Glutamatergic neuron (in vitro differentiated cells): ENCODE measurements around the gene GPR152. TPM values are rescaled to one million over a fixed set of nuclear protein-coding genes. Genes with fewer than 3 reads are reported as not detected.
"Not testable (repeated sequence)": the region's sequence is repeated elsewhere in the genome, so short reads cannot be mapped to it uniquely, and the experiment has no call there.

Experiments
- DNase-seq: peaks from one replicate; pipeline ENCODE4 v3.0.0; 2022
- H3K27ac Mint-ChIP-seq: one replicate; pipeline ENCODE4 v1.8.0; 2020; ENCODE audit warnings: mild to moderate bottlenecking, mixed read lengths, inconsistent platforms; ENCODE audit not compliant: unreplicated experiment
- H3K27me3 Mint-ChIP-seq: one replicate; pipeline ENCODE4 v1.8.0; 2020; ENCODE audit warnings: mild to moderate bottlenecking, moderate library complexity, mixed read lengths, inconsistent platforms; ENCODE audit not compliant: unreplicated experiment
- H3K36me3 Mint-ChIP-seq: one replicate; pipeline ENCODE4 v1.8.0; 2020; ENCODE audit warnings: mild to moderate bottlenecking, mixed read lengths, inconsistent platforms; ENCODE audit not compliant: unreplicated experiment
- H3K4me1 Mint-ChIP-seq: one replicate; pipeline ENCODE4 v1.8.0; 2020; ENCODE audit warnings: mild to moderate bottlenecking, low read depth, mixed read lengths, inconsistent platforms; ENCODE audit not compliant: unreplicated experiment
- H3K4me3 Mint-ChIP-seq: one replicate; pipeline ENCODE4 v1.8.0; 2020; ENCODE audit warnings: mild to moderate bottlenecking, mixed read lengths, inconsistent platforms; ENCODE audit not compliant: unreplicated experiment
- H3K9me3 Mint-ChIP-seq: one replicate; pipeline ENCODE4 v1.8.0; 2020; ENCODE audit warnings: mild to moderate bottlenecking, moderate library complexity, mixed read lengths, inconsistent platforms; ENCODE audit not compliant: unreplicated experiment
- total RNA-seq: library from RNA; stranded (reverse); fragmentation: NEBNext Ultra II Directional; extraction: Animal tissue kit (Norgen Biotek cat#: 25700); gene quantifications from one replicate; pipeline ENCODE4 v1.2.1, GENCODE V29; 2021; ENCODE audit not compliant: unreplicated experiment
- TF ChIP-seq, protein P1 (sequence below): fragments of 200-600 bp; sonication (generic); IDR thresholded peaks from one replicate; pipeline ENCODE4 v1.5.0; 2021; ENCODE audit not compliant: partially characterized antibody, unreplicated experiment

Gene GPR152
- total RNA-seq, 1 donor from 2014 or later: not detected

DNA sequence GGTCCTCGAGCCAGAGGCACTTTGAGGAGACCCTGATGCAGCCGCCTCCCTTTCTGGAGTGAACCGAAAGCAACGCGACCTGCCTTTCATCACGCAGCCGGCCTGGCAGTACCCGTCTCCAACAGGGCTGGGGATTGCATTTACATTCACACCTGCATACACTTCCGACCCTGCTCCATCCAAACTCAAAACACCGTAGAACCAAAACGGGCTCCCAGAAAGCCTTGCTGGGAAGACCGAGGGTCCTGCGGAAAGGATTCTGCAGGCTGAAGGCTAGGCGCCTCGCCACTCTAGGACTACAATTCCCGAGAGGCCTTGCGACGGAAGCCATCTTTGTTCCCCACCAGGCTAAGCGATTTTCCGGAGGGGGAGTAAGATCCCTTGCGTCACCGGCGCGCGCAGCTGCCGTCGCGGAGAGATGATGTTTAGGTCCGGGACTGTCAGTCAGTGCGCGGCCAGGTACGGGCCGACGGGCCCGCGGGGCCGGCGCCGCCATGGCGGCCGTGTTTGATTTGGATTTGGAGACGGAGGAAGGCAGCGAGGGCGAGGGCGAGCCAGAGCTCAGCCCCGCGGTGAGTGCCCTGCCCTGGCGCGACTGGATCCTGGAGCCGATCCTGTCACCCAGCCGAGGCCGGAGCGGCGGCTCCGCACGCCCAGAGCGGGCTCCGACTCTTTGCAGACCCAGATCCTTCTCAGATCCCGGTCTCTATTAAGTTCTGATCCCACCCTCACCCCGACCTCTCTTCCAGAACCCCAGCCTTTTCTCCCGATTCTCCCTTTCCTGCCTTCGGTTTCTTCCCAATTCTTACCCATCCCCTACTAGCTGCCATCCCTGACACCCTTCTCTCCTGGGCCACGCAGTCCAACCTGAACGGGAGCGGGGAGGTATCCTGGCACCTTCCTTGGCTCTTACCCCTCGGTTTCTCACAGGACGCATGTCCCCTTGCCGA lies 24.2 kb downstream of the GPR152 start, which contains the start of gene RPS6KB2:
Gene RPS6KB2, plus strand, starts transcription at position 443 of the 950 bp plus-strand sequence. Its CDS starts 52 bp downstream, at position 495.
- peaks cover 6% of the 10 kb centered on the region for H3K9me3 Mint-ChIP-seq
- no peaks in the 10 kb centered on the region for H3K36me3 Mint-ChIP-seq
- H3K4me1 Mint-ChIP-seq: no peaks in the 10 kb centered on the region
- H3K27ac Mint-ChIP-seq: peak within 1 kb of the TSS; percentile 94
- DNase-seq: peak; percentile 99
- H3K4me3 Mint-ChIP-seq: peak within 1 kb of the TSS; percentile 99
- TF ChIP-seq, protein P1, sequence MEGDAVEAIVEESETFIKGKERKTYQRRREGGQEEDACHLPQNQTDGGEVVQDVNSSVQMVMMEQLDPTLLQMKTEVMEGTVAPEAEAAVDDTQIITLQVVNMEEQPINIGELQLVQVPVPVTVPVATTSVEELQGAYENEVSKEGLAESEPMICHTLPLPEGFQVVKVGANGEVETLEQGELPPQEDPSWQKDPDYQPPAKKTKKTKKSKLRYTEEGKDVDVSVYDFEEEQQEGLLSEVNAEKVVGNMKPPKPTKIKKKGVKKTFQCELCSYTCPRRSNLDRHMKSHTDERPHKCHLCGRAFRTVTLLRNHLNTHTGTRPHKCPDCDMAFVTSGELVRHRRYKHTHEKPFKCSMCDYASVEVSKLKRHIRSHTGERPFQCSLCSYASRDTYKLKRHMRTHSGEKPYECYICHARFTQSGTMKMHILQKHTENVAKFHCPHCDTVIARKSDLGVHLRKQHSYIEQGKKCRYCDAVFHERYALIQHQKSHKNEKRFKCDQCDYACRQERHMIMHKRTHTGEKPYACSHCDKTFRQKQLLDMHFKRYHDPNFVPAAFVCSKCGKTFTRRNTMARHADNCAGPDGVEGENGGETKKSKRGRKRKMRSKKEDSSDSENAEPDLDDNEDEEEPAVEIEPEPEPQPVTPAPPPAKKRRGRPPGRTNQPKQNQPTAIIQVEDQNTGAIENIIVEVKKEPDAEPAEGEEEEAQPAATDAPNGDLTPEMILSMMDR: no peak
- peaks cover 2% of the 10 kb centered on the region for H3K27me3 Mint-ChIP-seq

DNA sequence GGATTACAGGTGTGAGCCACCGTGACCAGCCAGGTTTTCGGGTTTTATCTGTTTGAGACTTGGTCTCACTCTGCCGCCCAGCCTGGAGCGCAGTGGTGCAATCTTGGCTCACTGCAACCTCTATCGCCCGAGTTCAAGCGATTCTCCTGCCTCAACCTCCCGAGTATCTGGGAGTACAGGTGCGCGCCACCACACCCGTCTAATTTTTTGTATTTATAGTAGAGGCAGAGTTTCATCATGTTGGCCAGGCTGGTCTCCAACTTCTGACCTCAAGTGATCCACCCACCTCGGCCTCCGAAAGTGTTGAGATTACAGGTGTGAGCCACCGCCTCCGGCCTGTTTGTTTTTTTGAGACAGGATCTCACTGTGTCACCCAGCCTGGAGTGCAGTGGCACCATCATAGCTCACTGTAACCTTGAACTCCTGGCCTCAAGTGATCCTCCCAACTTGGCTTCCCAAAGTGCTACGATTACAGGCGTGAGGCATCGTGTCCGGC lies 25.1 kb downstream of the GPR152 start:
- not testable (repeated sequence) for H3K27me3 Mint-ChIP-seq, H3K9me3 Mint-ChIP-seq, H3K4me1 Mint-ChIP-seq, H3K36me3 Mint-ChIP-seq, DNase-seq
- H3K4me3 Mint-ChIP-seq: peak overlapping the region; percentile 99
- peak overlapping the region; percentile 92 for H3K27ac Mint-ChIP-seq

DNA sequence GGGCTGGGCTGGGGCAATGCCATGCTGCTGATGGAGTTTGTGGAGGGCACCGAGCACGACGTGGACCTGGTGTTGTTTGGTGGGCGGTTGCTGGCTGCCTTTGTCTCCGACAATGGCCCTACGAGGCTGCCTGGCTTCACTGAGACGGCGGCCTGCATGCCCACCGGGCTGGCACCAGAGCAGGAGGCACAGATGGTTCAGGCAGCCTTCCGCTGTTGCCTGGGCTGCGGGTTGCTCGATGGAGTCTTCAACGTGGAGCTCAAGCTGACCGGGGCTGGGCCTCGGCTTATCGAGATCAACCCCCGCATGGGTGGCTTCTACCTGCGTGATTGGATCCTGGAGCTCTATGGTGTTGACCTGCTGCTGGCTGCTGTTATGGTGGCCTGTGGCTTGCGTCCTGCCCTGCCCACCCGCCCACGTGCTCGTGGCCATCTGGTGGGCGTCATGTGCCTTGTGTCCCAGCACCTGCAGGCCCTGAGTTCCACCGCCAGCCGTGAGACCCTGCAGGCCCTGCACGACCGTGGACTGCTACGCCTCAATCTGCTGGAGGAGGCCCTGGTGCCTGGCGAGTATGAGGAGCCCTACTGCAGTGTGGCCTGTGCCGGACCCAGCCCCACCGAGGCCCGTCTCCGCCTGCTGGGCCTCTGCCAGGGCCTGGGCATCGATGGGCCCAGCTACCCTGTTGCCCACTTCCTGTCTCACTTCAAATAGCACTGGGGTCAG lies 28.5 kb downstream of the GPR152 start:
- Mint-ChIP-seq H3K9me3 (peaks cover 7% of the 10 kb centered on the region), H3K4me1 (no peaks in the 10 kb centered on the region), H3K36me3 (no peaks in the 10 kb centered on the region), H3K4me3 (no peak overlapping the region), H3K27ac (no peak overlapping the region), H3K27me3 (peaks cover 4% of the 10 kb centered on the region)
- peak; percentile 15 for DNase-seq
- TF ChIP-seq, protein P1: no peak

DNA sequence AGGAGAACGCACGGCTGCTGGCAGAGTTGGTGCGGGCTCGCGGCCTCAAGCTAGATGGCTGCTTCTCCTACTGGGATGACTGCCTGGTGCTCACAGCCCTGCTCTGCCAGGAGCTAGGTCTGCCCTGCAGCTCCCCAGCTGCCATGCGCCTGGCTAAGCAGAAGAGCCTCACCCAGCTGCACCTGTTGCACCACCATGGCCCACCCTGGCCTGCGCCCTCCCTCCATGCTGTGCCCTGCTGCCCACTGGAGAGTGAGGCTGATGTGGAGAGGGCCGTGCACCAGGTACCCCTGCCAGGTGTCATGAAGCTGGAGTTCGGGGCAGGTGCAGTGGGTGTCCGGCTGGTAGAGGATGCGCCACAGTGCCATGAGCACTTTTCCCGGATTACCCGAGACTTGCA lies 29.1 kb downstream of the GPR152 start:
- TF ChIP-seq, protein P1: no peak
- H3K27me3 Mint-ChIP-seq: peaks cover 1% of the 10 kb centered on the region
- peaks cover 5% of the 10 kb centered on the region for H3K9me3 Mint-ChIP-seq
- H3K4me3 Mint-ChIP-seq: no peak overlapping the region
- no peaks in the 10 kb centered on the region for H3K36me3 Mint-ChIP-seq
- DNase-seq: no peak
- H3K4me1 Mint-ChIP-seq: no peaks in the 10 kb centered on the region
- H3K27ac Mint-ChIP-seq: no peak overlapping the region

DNA sequence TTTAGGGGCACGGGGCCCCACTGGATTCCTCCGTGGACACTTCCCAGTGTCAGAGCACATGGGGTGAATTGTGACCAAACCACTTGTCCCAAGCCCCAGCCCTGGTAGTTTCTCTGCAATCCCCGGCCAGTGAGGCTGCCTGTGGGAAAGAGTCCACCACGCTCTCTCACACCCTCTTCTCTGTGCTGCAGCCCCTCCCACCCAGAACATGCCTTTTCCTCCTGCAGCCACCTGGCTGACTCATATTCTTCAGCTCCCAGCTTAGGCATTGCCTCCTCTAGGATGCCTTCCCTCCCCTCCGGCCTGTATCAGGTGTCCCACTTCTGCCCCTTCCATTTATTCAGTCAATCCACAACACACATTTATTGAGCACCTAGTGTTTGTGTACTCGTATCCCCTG lies 29.6 kb downstream of the GPR152 start:
- no peak overlapping the region for H3K4me3 Mint-ChIP-seq
- peaks cover 5% of the 10 kb centered on the region for H3K27me3 Mint-ChIP-seq
- H3K9me3 Mint-ChIP-seq: peaks cover 5% of the 10 kb centered on the region
- TF ChIP-seq, protein P1: no peak
- H3K27ac Mint-ChIP-seq: no peak overlapping the region
- peak; percentile 12 for DNase-seq
- H3K4me1 Mint-ChIP-seq: no peaks in the 10 kb centered on the region
- no peaks in the 10 kb centered on the region for H3K36me3 Mint-ChIP-seq
